ENCODE data around the gene LAT.
A peak's percentile ranks its signal among the peaks of the same experiment; 100 is the strongest.
"Not testable (repeated sequence)": the region's sequence is repeated elsewhere in the genome, so short reads cannot be mapped to it uniquely, and the experiment has no call there.

LAT gene

DNA sequence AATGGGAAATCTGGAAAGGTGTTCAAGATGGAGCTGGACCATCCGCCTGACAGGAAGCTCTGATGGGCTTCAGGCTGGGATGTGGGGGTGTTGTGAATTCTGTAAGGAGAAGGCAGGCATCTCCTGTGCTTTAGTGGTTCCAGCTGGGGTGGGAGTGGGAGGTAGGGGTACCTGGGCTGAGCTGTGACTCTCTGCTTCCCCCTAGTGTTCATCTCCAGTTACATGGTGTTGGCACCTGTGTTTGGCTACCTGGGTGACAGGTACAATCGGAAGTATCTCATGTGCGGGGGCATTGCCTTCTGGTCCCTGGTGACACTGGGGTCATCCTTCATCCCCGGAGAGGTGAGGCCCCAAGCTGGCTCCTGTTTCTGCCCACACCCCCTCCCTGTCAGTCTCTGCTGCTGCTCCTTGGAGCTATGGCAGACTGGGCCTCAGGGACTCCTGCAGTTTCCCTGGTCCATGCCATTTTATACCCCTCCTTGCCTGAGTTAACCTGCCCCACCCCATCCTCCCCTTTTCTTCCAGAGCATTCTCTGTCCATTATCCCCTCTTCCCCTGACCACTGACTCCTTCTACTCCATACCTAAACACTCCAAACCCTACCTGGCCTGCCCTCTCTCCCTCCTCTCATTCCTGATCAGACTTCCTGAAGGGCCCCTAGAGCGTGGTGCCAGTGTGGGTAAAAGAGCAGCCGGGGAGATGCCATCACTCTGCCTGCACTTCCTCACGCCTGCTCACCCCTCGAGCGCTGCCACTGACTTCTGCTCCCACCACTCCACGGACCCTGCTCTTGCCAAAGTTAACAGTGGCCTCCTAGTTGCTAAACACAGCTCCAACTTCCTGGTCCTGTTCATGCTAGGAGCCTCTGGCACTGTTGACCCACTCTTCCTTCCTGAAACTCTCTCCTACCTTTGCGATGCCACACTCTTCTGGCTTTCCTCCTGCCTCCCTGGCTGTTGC lies 6.9 kb upstream of the LAT start:
- no peak for DNase-seq (ENCODE audit: low read depth)

DNA sequence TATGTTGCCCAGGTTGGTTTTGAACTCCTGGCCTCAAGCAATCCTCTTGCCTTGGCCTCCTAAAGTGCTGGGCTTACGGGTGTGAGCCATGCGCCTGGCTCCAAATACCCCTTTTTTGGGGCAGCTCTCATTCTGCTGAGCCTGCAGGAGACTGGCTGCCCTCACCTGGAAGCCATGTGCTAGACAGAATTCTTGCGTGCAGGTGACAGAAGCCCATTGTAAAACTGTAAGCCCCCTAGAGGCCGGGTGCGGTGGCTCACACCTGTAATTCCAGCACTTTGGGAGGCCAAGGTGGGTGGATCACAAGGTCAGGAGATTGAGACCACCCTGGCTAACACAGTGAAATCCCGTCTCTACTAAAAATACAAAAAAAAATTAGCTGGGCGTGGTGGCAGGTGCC lies 4.5 kb upstream of the LAT start:
- not testable (repeated sequence) for DNase-seq (ENCODE audit: low read depth)

GRCh38 chr16:28980929-28981328 lies 3.9 kb upstream of the LAT start:
- DNase-seq (ENCODE audit: low read depth), result no peak

DNA sequence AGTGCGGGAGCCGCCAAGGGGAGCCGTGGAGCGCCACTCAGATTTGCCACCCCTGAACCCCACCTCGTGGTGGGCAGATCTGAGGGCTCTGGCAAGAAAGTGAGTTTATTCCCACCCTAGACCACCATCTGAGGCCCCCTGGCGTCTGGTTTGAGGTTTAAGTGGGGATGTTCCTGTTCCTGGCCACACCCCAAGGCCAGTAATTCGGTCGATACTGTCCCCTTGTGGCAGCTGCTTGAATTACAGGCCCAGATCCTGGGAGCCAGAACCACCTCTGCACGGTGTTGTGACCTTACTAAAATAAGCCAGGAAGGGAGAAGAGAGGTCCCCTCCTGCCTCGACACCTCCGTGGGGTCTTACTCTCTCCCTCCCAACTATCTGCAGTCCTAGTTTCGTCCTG lies 3.3 kb upstream of the LAT start:
- no peak for DNase-seq (ENCODE audit: low read depth)

DNA sequence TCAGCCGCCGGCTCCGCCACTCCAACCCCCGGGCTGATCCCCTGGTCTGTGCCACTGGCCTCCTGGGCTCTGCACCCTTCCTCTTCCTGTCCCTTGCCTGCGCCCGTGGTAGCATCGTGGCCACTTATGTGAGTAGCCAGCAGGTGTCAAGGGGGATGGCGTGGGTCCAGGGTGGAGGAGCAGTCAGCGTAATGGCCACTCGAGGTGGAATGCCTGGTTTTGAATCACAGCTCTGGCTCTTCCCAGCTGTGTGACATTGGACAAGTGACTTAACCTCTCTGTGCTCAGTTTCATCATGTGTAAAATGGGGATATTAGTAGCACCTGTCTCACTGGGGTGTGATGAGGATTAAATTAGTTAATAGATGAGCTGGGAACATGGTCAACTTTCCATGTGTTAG lies 2.4 kb upstream of the LAT start:
- no peak for DNase-seq (ENCODE audit: low read depth)

DNA sequence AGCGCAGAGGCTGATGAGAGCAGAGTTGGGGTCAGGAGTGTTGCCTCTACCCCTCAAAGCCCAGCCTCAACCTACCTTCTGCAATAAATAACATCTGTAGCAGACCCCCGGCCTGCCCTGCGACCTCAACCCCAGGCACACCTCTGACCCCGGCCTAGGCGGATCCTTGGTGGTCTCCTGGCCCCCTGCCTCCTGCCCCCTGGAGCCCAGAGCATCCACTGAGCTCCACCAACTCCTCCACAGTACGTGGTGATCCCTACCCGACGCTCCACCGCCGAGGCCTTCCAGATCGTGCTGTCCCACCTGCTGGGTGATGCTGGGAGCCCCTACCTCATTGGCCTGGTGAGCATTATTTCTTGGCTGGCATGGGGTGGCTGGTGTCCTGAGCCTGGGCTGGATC lies 1.9 kb upstream of the LAT start:
- DNase-seq (ENCODE audit: low read depth), result no peak

DNA sequence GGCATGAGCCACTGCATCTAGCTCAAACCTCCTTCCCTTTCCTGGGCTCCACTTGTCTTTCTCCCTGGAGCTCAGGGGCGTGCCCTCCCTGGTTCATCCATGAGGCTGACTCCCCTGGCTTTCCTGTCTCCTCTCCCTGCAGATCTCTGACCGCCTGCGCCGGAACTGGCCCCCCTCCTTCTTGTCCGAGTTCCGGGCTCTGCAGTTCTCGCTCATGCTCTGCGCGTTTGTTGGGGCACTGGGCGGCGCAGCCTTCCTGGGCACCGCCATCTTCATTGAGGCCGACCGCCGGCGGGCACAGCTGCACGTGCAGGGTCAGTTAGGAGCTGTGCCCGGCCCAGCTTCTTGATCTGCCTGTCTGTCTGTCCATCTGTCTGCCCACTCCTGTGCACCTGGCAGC lies 1.2 kb upstream of the LAT start:
- no peak for DNase-seq (ENCODE audit: low read depth)

DNA sequence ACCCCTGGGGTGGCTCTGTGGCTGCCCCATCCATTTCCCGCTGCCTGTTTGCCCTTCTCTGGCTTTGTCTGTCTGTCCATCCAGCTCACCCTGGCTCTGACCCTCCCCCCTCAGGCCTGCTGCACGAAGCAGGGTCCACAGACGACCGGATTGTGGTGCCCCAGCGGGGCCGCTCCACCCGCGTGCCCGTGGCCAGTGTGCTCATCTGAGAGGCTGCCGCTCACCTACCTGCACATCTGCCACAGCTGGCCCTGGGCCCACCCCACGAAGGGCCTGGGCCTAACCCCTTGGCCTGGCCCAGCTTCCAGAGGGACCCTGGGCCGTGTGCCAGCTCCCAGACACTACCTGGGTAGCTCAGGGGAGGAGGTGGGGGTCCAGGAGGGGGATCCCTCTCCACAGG lies 761 bp upstream of the LAT start:
- no peak for DNase-seq (ENCODE audit: low read depth)

DNA sequence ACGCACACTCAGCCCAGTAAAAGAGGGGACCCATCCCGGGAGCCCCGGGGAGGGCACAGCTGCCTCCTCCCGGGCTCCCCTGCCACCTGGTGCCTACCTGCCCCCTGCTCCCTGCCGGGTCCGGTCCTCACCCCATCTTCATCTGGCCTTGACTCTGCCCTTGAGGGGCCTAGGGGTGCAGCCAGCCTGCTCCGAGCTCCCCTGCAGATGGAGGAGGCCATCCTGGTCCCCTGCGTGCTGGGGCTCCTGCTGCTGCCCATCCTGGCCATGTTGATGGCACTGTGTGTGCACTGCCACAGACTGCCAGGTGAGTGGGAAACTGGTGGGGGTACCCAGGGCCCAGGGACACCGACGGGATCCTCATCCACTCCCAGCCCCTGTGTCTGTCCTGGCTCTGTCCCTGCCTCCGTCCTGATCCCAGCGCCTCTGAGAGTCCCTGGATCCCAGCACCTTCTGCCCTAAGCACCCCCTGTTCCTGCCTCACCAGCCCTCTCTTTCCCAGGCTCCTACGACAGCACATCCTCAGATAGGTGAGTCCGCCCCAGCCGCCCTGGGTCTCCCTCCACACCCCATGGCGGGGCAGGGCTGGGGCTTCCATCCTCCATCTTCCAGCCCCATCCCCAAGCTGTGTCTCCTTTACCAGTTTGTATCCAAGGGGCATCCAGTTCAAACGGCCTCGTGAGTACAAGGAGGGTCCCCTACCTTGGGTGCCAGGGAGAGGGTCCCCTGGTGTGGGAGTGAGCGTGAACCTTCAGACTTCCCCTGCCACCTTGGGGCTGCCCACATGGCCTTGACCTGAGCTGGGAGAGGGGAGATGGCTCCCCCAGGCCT lies 574 bp downstream of the LAT start:
- no peak for DNase-seq (ENCODE audit: low read depth)

DNA sequence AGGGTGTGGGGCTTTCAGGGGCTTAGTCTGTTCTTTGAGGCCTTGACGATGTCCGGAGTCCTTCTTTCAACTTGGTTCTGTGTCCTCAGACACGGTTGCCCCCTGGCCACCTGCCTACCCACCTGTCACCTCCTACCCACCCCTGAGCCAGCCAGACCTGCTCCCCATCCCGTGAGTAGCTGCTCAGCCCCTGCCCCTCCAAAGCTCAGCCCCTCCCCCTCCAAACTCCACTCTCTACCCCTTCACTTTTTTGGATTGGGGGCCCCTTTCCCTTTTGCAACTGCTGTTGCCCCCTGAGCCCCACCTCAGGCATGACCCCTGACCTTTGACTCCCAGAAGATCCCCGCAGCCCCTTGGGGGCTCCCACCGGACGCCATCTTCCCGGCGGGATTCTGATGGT lies 1.2 kb downstream of the LAT start:
- no peak for DNase-seq (ENCODE audit: low read depth)

DNA sequence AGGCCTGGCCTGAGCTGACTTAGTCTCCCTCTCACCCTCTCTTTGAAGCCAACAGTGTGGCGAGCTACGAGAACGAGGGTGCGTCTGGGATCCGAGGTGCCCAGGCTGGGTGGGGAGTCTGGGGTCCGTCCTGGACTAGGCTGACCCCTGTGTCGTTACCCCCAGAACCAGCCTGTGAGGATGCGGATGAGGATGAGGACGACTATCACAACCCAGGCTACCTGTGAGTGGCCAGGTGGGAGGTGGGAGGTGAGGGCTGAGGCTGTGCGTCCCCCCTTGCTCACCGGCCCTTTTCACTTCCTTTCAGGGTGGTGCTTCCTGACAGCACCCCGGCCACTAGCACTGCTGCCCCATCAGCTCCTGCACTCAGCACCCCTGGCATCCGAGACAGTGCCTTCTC lies 1.6 kb downstream of the LAT start:
- no peak for DNase-seq (ENCODE audit: low read depth)

DNA sequence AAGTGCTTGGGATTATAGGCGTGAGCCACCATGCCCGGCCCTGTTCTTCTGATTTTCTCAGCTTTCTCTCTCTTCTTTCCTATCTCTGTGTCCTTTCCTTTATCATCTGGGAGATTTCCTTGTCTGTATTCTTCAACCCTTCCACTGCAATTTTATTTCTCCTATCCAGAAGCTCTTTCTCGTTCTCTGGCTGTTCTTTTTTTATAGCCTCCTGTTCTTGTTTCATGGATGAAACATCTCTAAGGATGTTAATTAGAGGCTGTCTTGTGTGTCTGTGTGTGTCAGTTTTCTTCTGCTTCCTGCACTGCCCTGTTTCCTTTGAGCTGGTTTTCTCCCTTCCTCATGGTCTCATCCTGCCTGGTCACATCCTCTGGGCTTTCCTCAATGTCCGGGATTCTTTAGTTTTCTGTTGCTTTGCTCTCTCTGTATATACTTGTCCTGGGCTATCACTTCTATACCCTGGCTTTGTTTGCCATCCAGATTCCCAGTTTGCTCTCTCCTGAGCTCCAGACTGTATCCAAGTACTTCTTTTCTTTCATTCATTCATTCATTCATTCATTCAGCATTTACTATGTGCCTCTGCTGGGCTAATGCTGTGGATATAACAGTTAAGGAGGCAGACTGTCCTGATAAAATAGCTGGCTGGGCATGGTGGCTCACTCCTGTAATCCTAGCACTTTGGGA lies 2.5 kb downstream of the LAT start:
- DNase-seq (ENCODE audit: low read depth), result no peak

DNA sequence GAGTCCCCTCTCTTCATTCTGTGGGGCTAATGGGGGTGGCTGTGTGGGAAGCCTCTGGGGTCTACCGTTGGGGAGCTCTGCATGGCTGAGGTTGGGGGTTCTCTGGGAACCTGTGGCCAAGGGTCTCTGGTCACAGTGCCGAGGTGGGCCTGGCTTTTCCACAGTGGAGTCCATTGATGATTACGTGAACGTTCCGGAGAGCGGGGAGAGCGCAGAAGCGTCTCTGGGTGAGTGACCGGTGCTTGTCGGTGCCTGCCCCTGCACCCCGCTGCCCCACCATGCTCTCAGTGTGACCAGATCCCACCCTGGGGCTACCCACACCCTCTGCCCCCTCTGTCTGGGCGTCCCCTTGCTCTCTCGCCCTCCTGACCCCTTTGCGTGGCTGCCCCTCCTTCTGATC lies 4.5 kb downstream of the LAT start:
- no peak for DNase-seq (ENCODE audit: low read depth)

DNA sequence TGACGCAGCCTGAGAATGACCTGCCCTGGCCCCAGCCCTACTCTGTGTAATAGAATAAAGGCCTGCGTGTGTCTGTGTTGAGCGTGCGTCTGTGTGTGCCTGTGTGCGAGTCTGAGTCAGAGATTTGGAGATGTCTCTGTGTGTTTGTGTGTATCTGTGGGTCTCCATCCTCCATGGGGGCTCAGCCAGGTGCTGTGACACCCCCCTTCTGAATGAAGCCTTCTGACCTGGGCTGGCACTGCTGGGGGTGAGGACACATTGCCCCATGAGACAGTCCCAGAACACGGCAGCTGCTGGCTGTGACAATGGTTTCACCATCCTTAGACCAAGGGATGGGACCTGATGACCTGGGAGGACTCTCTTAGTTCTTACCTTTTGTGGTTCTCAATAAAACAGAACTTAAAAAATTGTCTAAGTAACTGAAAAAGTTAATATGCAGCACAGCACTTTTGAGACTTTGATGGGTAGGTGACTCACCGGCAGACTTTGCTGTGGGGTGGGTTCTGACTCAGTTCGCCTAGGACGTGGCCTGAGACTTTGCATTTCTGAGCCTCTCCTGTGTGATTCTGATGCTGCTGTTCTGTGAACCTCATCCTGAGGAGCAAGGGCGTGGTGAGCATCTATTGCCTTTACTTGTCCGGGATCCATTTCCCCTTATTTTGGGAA lies 5.7 kb downstream of the LAT start:
- DNase-seq (ENCODE audit: low read depth), result peak; percentile 48

DNA sequence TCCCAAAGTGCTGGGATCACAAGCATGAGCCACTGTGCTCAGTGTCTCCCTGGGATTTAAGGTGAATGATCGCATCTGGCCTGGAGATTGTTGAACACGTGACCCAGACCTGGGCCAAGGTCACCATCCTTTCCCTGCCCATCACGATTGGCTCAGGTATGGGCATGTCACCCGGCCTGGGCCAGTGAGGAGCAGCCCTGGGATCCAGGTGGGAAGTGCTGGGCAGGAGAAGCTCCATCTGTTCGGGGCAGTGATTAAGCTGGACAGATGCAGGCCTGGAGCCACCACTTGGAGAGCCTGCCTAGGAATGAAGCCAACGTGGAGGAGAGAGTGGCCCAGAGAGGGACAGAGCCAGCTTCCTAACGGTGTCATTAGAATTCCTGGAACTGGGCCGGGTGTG lies 6.8 kb downstream of the LAT start:
- no peak for DNase-seq (ENCODE audit: low read depth)

GRCh38 chr16:28992496-28992895 lies 7.6 kb downstream of the LAT start:
- no peak for DNase-seq (ENCODE audit: low read depth)

DNA sequence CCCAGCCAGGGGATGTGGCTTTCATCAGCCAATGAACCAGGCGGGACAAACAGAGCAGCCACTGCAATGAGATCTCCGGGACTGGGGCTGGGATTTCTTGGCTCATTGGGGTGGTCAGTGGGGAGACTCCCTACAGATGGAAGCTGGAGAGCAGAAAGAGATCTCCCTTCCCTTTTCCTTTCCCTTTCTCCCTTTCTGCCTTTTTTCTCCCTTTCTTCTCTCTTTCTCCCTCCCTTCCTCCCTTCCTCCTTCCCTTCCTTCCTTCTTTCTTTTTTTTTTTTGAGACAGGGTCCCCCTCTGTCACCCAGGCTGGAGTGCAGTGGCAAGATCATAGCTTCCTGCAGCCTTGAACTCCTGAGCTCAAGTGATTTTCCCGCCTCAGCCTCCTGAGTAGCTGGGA lies 14.0 kb downstream of the LAT start:
- DNase-seq (ENCODE audit: low read depth), result no peak

DNA sequence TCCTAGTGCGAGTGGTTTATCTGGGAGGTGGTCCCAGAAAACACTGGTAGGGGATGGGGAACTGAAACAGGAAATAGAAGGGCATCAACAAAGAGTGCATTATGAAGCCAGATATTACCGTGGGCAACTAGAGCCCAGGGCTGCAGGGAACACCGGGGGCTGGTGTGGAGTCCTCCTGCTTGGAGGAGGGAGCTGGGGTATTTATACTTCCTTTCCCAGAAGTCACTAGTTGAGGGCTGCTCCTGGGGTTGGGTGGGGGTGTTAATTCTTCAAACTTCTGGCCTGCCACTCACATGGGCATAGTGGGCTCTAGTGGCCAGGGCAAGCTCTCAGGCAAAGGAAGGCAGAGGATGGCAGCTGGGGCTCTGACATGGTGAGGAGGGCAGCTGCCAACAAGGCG lies 14.7 kb downstream of the LAT start:
- DNase-seq (ENCODE audit: low read depth), result no peak

DNA sequence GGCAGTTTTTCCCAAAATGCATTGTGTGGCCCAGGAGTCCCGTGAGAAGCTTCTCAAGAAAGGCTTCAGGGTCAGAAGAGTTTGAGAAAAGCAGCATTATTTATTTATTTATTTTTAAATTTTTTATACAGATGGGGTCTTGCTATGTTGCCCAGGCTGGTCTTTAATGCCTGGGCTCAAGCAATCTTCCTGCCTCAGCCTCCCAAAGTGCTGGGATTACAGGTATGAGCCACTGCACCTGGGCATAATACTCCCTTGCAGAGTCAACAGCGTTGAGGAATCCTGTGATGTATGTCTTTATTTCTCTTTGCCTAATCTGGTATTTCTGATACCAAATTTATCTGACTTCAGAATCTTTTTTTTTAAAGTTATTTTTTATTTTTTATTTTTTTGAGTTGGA lies 15.2 kb downstream of the LAT start:
- no peak for DNase-seq (ENCODE audit: low read depth)

DNA sequence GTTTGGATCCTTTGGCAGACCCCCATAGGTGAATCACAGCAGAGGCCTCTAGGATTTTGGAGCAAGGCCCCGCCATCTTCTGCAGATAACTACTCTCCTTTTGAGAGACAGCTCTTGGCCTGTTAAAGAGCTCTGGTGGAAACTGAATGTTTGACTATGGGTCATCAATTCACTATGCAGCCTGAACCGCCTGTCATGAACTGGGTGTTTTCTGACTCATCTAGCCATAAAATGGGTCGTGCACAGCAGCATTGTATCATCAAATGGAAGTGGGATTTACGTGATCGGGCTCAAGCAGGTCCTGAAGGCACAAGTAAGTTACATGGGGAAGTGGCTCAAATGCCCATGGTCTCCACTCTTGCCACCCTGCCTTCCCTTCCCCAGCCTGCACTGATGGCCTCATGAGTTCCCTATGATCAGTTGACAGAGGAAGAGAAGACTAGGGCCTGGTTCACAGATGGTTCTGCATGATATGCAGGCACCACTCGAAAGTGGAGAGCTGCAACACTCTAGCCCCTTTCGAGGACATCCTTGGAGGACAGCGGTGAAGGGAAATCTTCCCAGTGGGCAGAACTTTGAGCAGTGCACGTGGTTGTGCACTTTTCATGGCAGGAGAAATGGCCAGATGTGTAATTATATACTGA lies 19.8 kb downstream of the LAT start:
- not testable (repeated sequence) for DNase-seq (ENCODE audit: low read depth)

All from T follicular helper cell (primary cell).